IPS DF 4.7 (cell line): Measurements from ENCODE around the gene DEPP1.

Experiments used
- DNase-seq: peaks from one replicate; pipeline ENCODE4 v3.0.0-alpha.2; 2013; ENCODE audit warnings: low spot score; ENCODE audit errors: extremely low read depth

Gene DEPP1

GRCh38 chr10:44980309-44981171 is 1.9 kb upstream of the DEPP1 start:
- no peak for DNase-seq

- DNase-seq, result no peak
Observed at GRCh38 chr10:44979281-44980191, 927 bp upstream of the DEPP1 start.

- DNase-seq, result no peak
Observed at GRCh38 chr10:44978213-44978569, 418 bp downstream of the DEPP1 start.

- DNase-seq, result no peak
Observed at GRCh38 chr10:44977287-44978212, 1.1 kb downstream of the DEPP1 start.

- no peak for DNase-seq
Observed at GRCh38 chr10:44976352-44977198, 2.0 kb downstream of the DEPP1 start.

- no peak for DNase-seq
Observed at GRCh38 chr10:44975431-44976331, 2.9 kb downstream of the DEPP1 start.

GRCh38 chr10:44974628-44975430 is 3.8 kb downstream of the DEPP1 start:
- no peak for DNase-seq

GRCh38 chr10:44974082-44974627 is 4.5 kb downstream of the DEPP1 start:
- DNase-seq, result no peak

- no peak for DNase-seq
Observed at GRCh38 chr10:44973323-44974081, 5.1 kb downstream of the DEPP1 start.

- DNase-seq, result no peak
Observed at GRCh38 chr10:44972874-44973306, 5.7 kb downstream of the DEPP1 start.

- DNase-seq, result no peak
Observed at GRCh38 chr10:44971935-44972757, 6.5 kb downstream of the DEPP1 start.

- DNase-seq, result no peak
Observed at GRCh38 chr10:44971434-44971833, 7.2 kb downstream of the DEPP1 start.

- no peak for DNase-seq
Observed at GRCh38 chr10:44970812-44971395, 7.7 kb downstream of the DEPP1 start.

GRCh38 chr10:44969854-44970253 is 8.8 kb downstream of the DEPP1 start:
- DNase-seq, result no peak

- DNase-seq, result no peak
Observed at GRCh38 chr10:44968500-44969400, 9.9 kb downstream of the DEPP1 start.
